Calu3 (cell line): ENCODE results near the gene BRI3. TPM values are rescaled to one million over a fixed set of nuclear protein-coding genes. Genes with fewer than 3 reads are reported as not detected.

Experiments
- BruUV-seq: library from RNA; stranded (reverse); fragments of 400-500 nt; replicated peaks from 2 replicates; lab custom pipeline; 2021; lab: Mats Ljungman, UMichigan
- CTCF ChIA-PET: fragments of 300-600 bp; sonication (Branson Sonifier 250); formaldehyde crosslinking; loops from one replicate; lab custom pipeline; 2022; ENCODE audit warnings: antibody characterized with exemption; lab: Charles Lee
- DNase-seq: peaks from one replicate; pipeline ENCODE4 v3.0.0; 2022
- H3K27ac Mint-ChIP-seq: one replicate; pipeline ENCODE4 v1.8.0; 2022; ENCODE audit warnings: mixed read lengths; ENCODE audit not compliant: unreplicated experiment
- H3K27me3 Mint-ChIP-seq: one replicate; pipeline ENCODE4 v1.8.0; 2022; ENCODE audit warnings: mixed read lengths; ENCODE audit not compliant: unreplicated experiment
- H3K36me3 Mint-ChIP-seq: one replicate; pipeline ENCODE4 v1.8.0; 2022; ENCODE audit warnings: mild to moderate bottlenecking, moderate library complexity, mixed read lengths; ENCODE audit not compliant: insufficient read depth, unreplicated experiment
- H3K4me1 Mint-ChIP-seq: one replicate; pipeline ENCODE4 v1.8.0; 2022; ENCODE audit warnings: mild to moderate bottlenecking, low read depth, mixed read lengths; ENCODE audit not compliant: unreplicated experiment
- H3K4me3 Mint-ChIP-seq: one replicate; pipeline ENCODE4 v1.8.0; 2022; ENCODE audit warnings: mild to moderate bottlenecking, low read depth, moderate library complexity, mixed read lengths; ENCODE audit not compliant: unreplicated experiment
- H3K9me3 Mint-ChIP-seq: one replicate; pipeline ENCODE4 v1.8.0; 2022; ENCODE audit warnings: low read depth, mixed read lengths; ENCODE audit not compliant: unreplicated experiment
- intact Hi-C: fragments of 100-400 bp; cut with micrococcal nuclease; formaldehyde crosslinking; loops from one replicate; pipeline ENCODE4 v1.10.0; 2022; ENCODE audit not compliant: unreplicated experiment
- total RNA-seq: library from RNA; stranded (reverse); gene quantifications from 2 replicates; pipeline ENCODE4 v1.2.3, GENCODE V29; 2022
- TF ChIP-seq, protein P1 (sequence below): fragments of 200-600 bp; IDR thresholded peaks from one replicate; pipeline ENCODE4 v1.8.0; 2022; ENCODE audit warnings: antibody characterized with exemption; ENCODE audit not compliant: unreplicated experiment

The BRI3 gene
- total RNA-seq, 1 experiment from 2014 or later: 101 TPM

DNA sequence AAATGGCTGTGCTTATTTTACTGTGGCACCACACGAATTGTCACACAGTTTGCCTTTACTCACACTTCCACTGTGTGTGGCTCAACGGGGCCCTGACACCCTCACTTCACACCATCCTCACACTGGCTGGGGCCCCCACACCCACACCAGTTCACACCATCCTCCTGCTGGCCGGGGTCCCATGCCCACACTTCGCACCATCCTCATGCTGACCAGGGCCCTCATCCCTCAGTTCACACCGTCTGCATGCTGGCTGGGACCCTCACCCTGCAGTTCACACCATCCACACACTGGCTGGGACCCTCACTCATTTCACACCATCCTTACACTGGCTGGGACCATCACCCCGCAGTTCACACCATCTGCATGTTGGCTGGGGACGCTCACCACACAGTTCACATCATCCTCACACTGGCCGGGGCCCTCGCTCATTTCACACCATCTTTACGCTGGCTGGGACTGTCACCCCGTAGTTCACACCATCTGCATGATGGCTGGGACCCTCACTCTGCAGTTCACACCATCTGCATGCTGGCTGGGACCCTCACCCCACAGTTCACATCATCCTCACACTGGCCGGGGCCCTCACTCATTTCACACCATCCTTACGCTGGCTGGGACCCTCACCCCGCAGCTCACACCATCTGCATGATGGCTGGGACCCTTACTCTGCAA is 36.0 kb downstream of the BRI3 start:
- CTCF ChIA-PET: no interaction called here
- Mint-ChIP-seq H3K27me3 (no peaks in the 10 kb centered on the region), H3K9me3 (no peaks in the 10 kb centered on the region), H3K36me3 (peaks cover 39% of the 10 kb centered on the region), H3K4me1 (peaks cover 7% of the 10 kb centered on the region), H3K4me3 (no peak overlapping the region), H3K27ac (peak overlapping the region; percentile 69)
- no peak for DNase-seq
- TF ChIP-seq, protein P1, sequence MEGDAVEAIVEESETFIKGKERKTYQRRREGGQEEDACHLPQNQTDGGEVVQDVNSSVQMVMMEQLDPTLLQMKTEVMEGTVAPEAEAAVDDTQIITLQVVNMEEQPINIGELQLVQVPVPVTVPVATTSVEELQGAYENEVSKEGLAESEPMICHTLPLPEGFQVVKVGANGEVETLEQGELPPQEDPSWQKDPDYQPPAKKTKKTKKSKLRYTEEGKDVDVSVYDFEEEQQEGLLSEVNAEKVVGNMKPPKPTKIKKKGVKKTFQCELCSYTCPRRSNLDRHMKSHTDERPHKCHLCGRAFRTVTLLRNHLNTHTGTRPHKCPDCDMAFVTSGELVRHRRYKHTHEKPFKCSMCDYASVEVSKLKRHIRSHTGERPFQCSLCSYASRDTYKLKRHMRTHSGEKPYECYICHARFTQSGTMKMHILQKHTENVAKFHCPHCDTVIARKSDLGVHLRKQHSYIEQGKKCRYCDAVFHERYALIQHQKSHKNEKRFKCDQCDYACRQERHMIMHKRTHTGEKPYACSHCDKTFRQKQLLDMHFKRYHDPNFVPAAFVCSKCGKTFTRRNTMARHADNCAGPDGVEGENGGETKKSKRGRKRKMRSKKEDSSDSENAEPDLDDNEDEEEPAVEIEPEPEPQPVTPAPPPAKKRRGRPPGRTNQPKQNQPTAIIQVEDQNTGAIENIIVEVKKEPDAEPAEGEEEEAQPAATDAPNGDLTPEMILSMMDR: no peak
- intact Hi-C loops: no loop called here
- BruUV-seq: no TSS peak

DNA sequence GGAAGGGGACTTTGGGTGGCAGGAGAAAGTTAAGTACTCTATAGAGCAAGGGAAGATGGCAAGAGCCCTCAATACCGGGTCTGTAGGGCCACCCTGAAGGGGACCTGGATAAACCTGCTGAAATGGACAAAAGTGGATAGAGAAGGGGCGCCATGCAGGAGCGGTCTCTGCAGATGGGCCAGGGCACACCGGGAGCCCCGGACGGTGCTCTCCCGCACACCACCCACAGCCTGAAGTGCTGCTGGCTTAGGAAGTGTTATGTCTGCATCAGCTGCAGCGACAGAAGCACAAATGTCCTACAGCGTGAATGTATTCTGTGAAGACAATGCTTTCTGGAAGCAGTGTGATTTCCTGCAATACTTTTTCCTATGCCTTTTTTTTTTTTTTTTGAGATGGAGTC is 37.7 kb downstream of the BRI3 start:
- DNase-seq: no peak
- H3K9me3 Mint-ChIP-seq: no peaks in the 10 kb centered on the region
- BruUV-seq: no TSS peak
- TF ChIP-seq, protein P1: no peak
- H3K36me3 Mint-ChIP-seq: peaks cover 43% of the 10 kb centered on the region
- H3K27me3 Mint-ChIP-seq: no peaks in the 10 kb centered on the region
- H3K27ac Mint-ChIP-seq: no peak overlapping the region
- peaks cover 7% of the 10 kb centered on the region for H3K4me1 Mint-ChIP-seq
- intact Hi-C loops: no loop called here
- H3K4me3 Mint-ChIP-seq: no peak overlapping the region
- CTCF ChIA-PET: no interaction called here

DNA sequence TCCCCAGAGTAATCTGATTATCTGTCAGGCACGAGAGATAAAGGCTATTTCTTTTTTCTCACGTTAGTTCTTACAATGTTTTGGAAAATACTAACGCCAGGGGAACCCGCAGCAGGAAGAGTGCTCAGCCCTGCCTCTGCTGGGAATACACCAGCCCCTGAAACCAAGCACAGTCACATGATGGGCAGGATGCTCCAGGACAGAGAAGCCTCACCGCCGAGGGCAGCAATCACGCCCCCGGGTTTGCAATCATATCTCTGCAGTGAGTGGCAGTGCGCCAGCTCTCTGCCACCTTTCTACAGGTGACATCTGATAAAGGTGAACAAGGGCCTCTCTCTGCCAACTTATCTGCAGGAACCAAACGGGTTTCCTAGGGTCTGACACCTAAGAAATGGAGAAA is 39.8 kb downstream of the BRI3 start:
- no peak overlapping the region for H3K4me3 Mint-ChIP-seq
- no peak for DNase-seq
- CTCF ChIA-PET: no interaction called here
- H3K36me3 Mint-ChIP-seq: peaks cover 28% of the 10 kb centered on the region
- H3K9me3 Mint-ChIP-seq: no peaks in the 10 kb centered on the region
- no TSS peak for BruUV-seq
- H3K27me3 Mint-ChIP-seq: no peaks in the 10 kb centered on the region
- TF ChIP-seq, protein P1: no peak
- peaks cover 7% of the 10 kb centered on the region for H3K4me1 Mint-ChIP-seq
- intact Hi-C loops: no loop called here
- no peak overlapping the region for H3K27ac Mint-ChIP-seq

DNA sequence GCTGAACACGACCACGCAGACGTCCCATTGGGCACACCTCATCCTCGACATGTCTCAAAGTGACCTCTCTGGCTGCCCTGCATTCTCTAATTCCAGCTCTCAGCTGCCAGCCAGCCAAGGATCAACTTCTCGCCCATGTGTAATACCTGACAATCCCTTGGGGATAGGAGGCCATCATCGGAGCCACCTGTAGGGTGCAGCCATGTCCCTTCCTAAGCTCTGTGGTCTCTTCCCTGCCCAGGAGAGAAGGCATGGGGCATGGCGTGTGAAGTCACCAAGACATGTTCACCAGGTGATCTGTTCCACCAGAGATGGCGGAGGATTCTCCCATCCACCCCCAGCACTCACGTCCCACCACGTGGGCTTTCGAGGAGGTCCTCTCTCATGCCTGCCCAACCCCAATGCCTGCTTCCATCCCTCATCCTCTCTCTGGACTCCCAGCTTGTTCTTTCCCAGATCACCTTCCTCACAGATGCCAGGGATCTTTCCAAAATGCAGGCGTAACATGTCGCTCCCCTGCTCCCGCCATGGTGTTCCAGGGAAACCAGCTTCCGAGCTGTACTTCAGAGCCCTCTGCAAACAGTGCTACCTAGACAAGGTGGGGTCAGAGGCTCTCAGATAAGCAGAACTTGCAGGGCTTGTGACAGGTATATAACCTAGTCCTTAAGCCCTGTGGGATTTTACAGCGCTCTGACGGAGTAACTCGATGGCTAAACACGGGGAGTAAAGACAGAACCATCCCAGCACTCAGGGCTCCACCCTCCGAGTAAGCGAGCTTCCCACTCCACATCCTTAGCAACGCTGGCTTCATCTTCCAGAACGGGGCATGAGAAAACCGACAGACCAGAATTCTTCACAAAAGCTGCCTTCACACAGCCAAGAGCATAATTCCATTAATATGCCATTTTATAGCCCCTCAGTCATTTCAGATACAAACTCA is 41.1 kb downstream of the BRI3 start:
- Mint-ChIP-seq H3K36me3 (peaks cover 20% of the 10 kb centered on the region), H3K9me3 (no peaks in the 10 kb centered on the region), H3K4me1 (peaks cover 4% of the 10 kb centered on the region), H3K4me3 (no peak overlapping the region), H3K27me3 (no peaks in the 10 kb centered on the region), H3K27ac (no peak overlapping the region)
- BruUV-seq: no TSS peak
- intact Hi-C loops: no loop called here
- no peak for DNase-seq
- TF ChIP-seq, protein P1: no peak
- CTCF ChIA-PET: interaction anchor here (0.7 kb wide), 1 partner anchor 56 kb away, joined by 3 read pairs; no protein-coding TSS in a partner anchor
